Peyer's patch (tissue), 4 donors: ENCODE results near the gene GAST. TPM values are rescaled to one million over a fixed set of nuclear protein-coding genes. Genes with fewer than 3 reads are reported as not detected.

Experiments used
- DNase-seq, 3 donors: peaks; one replicate each; pipeline ENCODE4 v3.0.0-alpha.2; 2017 to 2019
- H3K27ac ChIP-seq, 4 donors: fragments of 200-600 bp; sonication (generic); one replicate each; pipeline ENCODE4 v1.5.1; 2016 to 2019
- H3K27me3 ChIP-seq, 2 donors: fragments of 200-600 bp; sonication (generic); one replicate each; pipeline ENCODE4 v1.5.1; 2019
- H3K36me3 ChIP-seq, 3 donors: fragments of 200-600 bp; sonication (generic); one replicate each; pipeline ENCODE4 v1.5.1; 2016 to 2019
- H3K4me1 ChIP-seq, 4 donors: fragments of 200-600 bp; sonication (generic); one replicate each; pipeline ENCODE4 v1.5.1; 2016 to 2019
- H3K4me3 ChIP-seq, 4 donors: fragments of 200-600 bp; sonication (generic); 1 replicate in 3 of 4; 2 replicates in 1 of 4; pipeline ENCODE4 v1.5.1; 2016 to 2019; ENCODE audit warnings: mild to moderate bottlenecking in 1 of 4
- H3K9me3 ChIP-seq, 4 donors: fragments of 200-600 bp; sonication (generic); one replicate each; pipeline ENCODE4 v1.5.1; 2016 to 2019; ENCODE audit warnings: mild to moderate bottlenecking in 1 of 4
- CTCF ChIP-seq, 6 experiments: fragments of 450-650 bp in 4 of 6; fragments of 200-600 bp in 2 of 6; sonication (generic) in 1 of 6; IDR thresholded peaks; one replicate each; pipeline ENCODE4 v1.5.1; 2017 to 2019; ENCODE audit warnings: antibody characterized with exemption in 6 of 6, mild to moderate bottlenecking in 3 of 6, moderate library complexity in 1 of 6
- POLR2A ChIP-seq, 2 donors: fragments of 450-650 bp; IDR thresholded peaks; one replicate each; pipeline ENCODE4 v1.5.1; 2017; ENCODE audit warnings: antibody characterized with exemption in 2 of 2, mild to moderate bottlenecking in 2 of 2, moderate library complexity in 2 of 2
- total RNA-seq, 4 donors: library from RNA; depleted of rRNA; stranded (reverse); fragments of >200 nt; gene quantifications; one replicate each; pipeline ENCODE4 v1.1.0, GENCODE V29; 2016

The GAST gene
- total RNA-seq, 4 donors from 2014 or later = not detected

GRCh38 chr17:41691031-41691777 is 20.9 kb upstream of the GAST start:
- H3K4me1 ChIP-seq = peaks cover 0 to 27% (median 8%) of the 10 kb centered on the region in 4 donors

GRCh38 chr17:41692722-41693521 is 19.2 kb upstream of the GAST start:
- peak overlapping the region in 1 of 4 donors; percentile 4 for H3K27ac ChIP-seq
- peaks cover 0 to 62% (median 20%) of the 10 kb centered on the region in 3 donors for H3K36me3 ChIP-seq
- H3K4me3 ChIP-seq = no peak overlapping the region
- no peak for DNase-seq
- peaks cover 0 to 41% (median 8%) of the 10 kb centered on the region in 4 donors for H3K4me1 ChIP-seq
- H3K27me3 ChIP-seq = no peaks in the 10 kb centered on the region
- H3K9me3 ChIP-seq = no peaks in the 10 kb centered on the region
- TF ChIP-seq POLR2A (IDR thresholded peaks at IDR 0.05) (no peak), CTCF (IDR thresholded peaks at IDR 0.05) (no peak)

More at GRCh38 chr17:41691031-41691777, 20.9 kb upstream of the GAST start:
- no peaks in the 10 kb centered on the region for H3K27me3 ChIP-seq
- peak overlapping the region in 1 of 4 donors; percentile 100 for H3K27ac ChIP-seq
- no peaks in the 10 kb centered on the region for H3K9me3 ChIP-seq
- DNase-seq = no peak
- H3K4me3 ChIP-seq = peak overlapping the region in 1 of 4 donors; percentile 85
- H3K36me3 ChIP-seq = peaks cover 0 to 62% (median 20%) of the 10 kb centered on the region in 3 donors
- TF ChIP-seq POLR2A (IDR thresholded peaks at IDR 0.05) (no peak), CTCF (IDR thresholded peaks at IDR 0.05) (no peak)

GRCh38 chr17:41695134-41695661 is 16.9 kb upstream of the GAST start:
- no peaks in the 10 kb centered on the region for H3K9me3 ChIP-seq
- peaks cover 0 to 37% (median 4%) of the 10 kb centered on the region in 4 donors for H3K4me1 ChIP-seq
- no peak overlapping the region for H3K4me3 ChIP-seq
- peak overlapping the region in 1 of 4 donors; percentile 44 for H3K27ac ChIP-seq
- TF ChIP-seq CTCF (IDR thresholded peaks at IDR 0.05) = no peak
- no peak for DNase-seq
- H3K36me3 ChIP-seq = peaks cover 0 to 54% (median 15%) of the 10 kb centered on the region in 3 donors
- H3K27me3 ChIP-seq = no peaks in the 10 kb centered on the region

GRCh38 chr17:41695954-41696757 is 16.0 kb upstream of the GAST start:
- no peak overlapping the region for H3K4me3 ChIP-seq
- peaks cover 0 to 44% (median 8%) of the 10 kb centered on the region in 3 donors for H3K36me3 ChIP-seq
- TF ChIP-seq CTCF (IDR thresholded peaks at IDR 0.05) = peak; percentile 74 to 92 (median 80)
- no peak for TF ChIP-seq POLR2A (IDR thresholded peaks at IDR 0.05)
- peak overlapping the region in 3 of 4 donors; percentile 14 to 70 (median 65) for H3K27ac ChIP-seq
- DNase-seq = peak in 2 of 3 donors; percentile 47 to 78
- no peaks in the 10 kb centered on the region for H3K27me3 ChIP-seq
- peaks cover 0 to 27% (median 0%) of the 10 kb centered on the region in 4 donors for H3K4me1 ChIP-seq
- no peaks in the 10 kb centered on the region for H3K9me3 ChIP-seq
